CD4-positive, alpha-beta T cell (primary cell): Measurements from ENCODE around the gene RBM18. TPM values are rescaled to one million over a fixed set of nuclear protein-coding genes. Genes with fewer than 3 reads are reported as not detected.

Experiments
- ATAC-seq: fragments of 200-7000 bp; cut with Tn5 transposase; one replicate; pipeline ENCODE4 v1.10.0; 2022; ENCODE audit warnings: mild to moderate bottlenecking; ENCODE audit not compliant: poor library complexity
- CTCF ChIA-PET: fragments of 350-600 bp; sonication (Branson Sonifier 250); formaldehyde crosslinking; loops from one replicate; lab custom pipeline; 2021; ENCODE audit warnings: antibody characterized with exemption, inconsistent platforms; lab: Charles Lee
- POLR2A ChIA-PET: fragments of 350-600 bp; sonication (Branson Sonifier 250); formaldehyde crosslinking; loops from one replicate; lab custom pipeline; 2021; ENCODE audit warnings: antibody characterized with exemption, inconsistent platforms; lab: Charles Lee
- DNase-seq, 14 experiments: peaks; one replicate each; pipeline ENCODE4 v3.0.0-alpha.2; 2013 to 2020; ENCODE audit warnings: mixed read lengths in 2 of 14
- H3K27ac ChIP-seq, 2 donors: one replicate each; pipeline versions ENCODE4 v1.5.1 to v1.7.0; 2013; ENCODE audit warnings: low read length in 2 of 2, low read depth in 1 of 2, mild to moderate bottlenecking in 1 of 2
- H3K27me3 ChIP-seq, 2 experiments: 1 replicate in 1 of 2; 2 replicates in 1 of 2; pipeline versions ENCODE4 v1.6.1 to v1.7.0; 2013; ENCODE audit warnings: low read length in 2 of 2, control low read depth in 1 of 2, mild to moderate bottlenecking in 1 of 2, moderate library complexity in 1 of 2; ENCODE audit not compliant: insufficient read depth in 2 of 2, control insufficient read depth in 1 of 2
- H3K36me3 ChIP-seq: one replicate; pipeline ENCODE4 v1.6.1; 2013; ENCODE audit warnings: low read length, control low read depth; ENCODE audit not compliant: insufficient read depth
- H3K4me1 ChIP-seq: one replicate; pipeline ENCODE4 v1.6.1; 2013; ENCODE audit warnings: low read length, control low read depth; ENCODE audit not compliant: insufficient read depth
- H3K4me3 ChIP-seq: one replicate; pipeline ENCODE4 v1.5.1; 2013; ENCODE audit warnings: mild to moderate bottlenecking, low read length, moderate library complexity
- H3K9me3 ChIP-seq, 2 experiments: 1 replicate in 1 of 2; 2 replicates in 1 of 2; pipeline versions ENCODE4 v1.6.1 to v1.7.0; 2013; ENCODE audit warnings: low read length in 2 of 2, mild to moderate bottlenecking in 2 of 2, control low read depth in 1 of 2, moderate library complexity in 1 of 2; ENCODE audit not compliant: control insufficient read depth in 1 of 2, insufficient read depth in 1 of 2
- H3K27ac Mint-ChIP-seq: one replicate; pipeline ENCODE4 v1.8.0; 2020; ENCODE audit warnings: mixed read lengths
- H3K27me3 Mint-ChIP-seq: one replicate; pipeline ENCODE4 v1.8.0; 2021; ENCODE audit warnings: mixed read lengths
- H3K36me3 Mint-ChIP-seq: one replicate; pipeline ENCODE4 v1.8.0; 2021; ENCODE audit warnings: low read depth, mixed read lengths
- H3K4me1 Mint-ChIP-seq: one replicate; pipeline ENCODE4 v1.8.0; 2021; ENCODE audit warnings: low read depth, mixed read lengths
- H3K4me3 Mint-ChIP-seq: one replicate; pipeline ENCODE4 v1.8.0; 2020; ENCODE audit warnings: mild to moderate bottlenecking, mixed read lengths
- H3K9me3 Mint-ChIP-seq: one replicate; pipeline ENCODE4 v1.8.0; 2020; ENCODE audit warnings: mixed read lengths
- intact Hi-C, 2 experiments: fragments of 100-400 bp; cut with DNase I in 1 of 2; cut with micrococcal nuclease in 1 of 2; formaldehyde crosslinking; loops; one replicate each; pipeline versions ENCODE4 v1.15.1 to v1.9.0; 2023 to 2025; cut with DNase I, micrococcal nuclease
- total RNA-seq, 174 experiments: library from RNA in 2 of 174; stranded (reverse) in 2 of 174; gene quantifications; one replicate each; pipeline ENCODE4 v1.2.3 and lab custom pipeline; 2021 to 2026
- TF ChIP-seq, protein P1 (sequence below): fragments of 200-600 bp; IDR thresholded peaks from one replicate; pipeline ENCODE4 v1.8.0; 2022; ENCODE audit warnings: antibody characterized with exemption, mild to moderate bottlenecking

The RBM18 gene
- total RNA-seq, 2 experiments from 2014 or later = 25.9 to 27.0 TPM

DNA sequence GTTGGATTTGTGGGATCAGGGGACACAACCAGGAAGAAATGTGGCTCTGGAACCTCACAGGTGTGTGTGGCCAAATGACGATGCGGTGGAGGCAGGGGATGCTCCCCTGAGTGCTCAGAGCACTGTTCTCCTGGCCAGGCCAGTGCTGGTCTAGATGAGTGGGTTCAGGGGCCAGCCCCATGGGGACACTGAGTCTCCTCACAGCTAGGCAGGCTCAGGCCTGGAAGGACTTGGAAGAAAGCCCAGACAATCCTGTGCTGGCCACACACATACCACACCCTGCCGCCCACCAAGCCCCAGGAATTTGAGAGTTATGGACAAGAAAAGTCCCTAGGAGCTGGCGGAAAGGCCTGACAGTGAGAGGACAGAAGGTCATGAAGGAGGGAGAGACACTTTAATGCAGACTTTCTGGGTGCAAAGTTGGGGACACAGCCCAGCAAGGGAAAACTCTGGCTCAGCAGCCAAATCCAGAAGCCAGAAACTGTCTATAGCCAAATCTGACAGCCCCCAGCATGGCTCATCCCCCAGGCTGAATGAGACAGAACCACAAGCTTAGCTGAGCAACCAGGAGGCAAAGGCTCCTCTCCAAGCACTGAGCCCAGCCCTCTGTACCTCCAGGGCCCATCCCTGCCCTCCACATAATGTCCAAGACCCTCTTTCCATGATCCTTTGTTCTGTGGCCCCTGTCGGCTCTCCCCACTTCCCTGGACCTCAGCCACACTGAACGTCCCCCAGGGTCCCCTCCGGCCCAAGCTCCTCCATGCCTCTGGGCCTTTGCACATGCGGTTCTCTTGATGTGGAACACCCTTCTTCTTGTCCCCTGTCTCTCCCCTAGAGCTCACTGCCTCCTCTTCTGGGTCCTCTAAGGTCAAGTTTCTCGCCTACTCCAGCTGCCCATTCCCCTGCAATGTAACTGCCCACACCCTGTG, 58.3 kb downstream of the RBM18 start:
- no peaks in the 10 kb centered on the region for H3K9me3 Mint-ChIP-seq
- CTCF ChIA-PET = interaction anchor here (0.6 kb wide), 1 partner anchor 34 kb away, joined by 4 read pairs; no protein-coding TSS in a partner anchor
- H3K36me3 Mint-ChIP-seq = no peaks in the 10 kb centered on the region
- no peaks in the 10 kb centered on the region for H3K4me1 Mint-ChIP-seq
- POLR2A ChIA-PET = no interaction called here
- H3K4me1 ChIP-seq = no peaks in the 10 kb centered on the region
- intact Hi-C loops = no loop called here
- H3K27ac Mint-ChIP-seq = no peak overlapping the region
- TF ChIP-seq, protein P1, sequence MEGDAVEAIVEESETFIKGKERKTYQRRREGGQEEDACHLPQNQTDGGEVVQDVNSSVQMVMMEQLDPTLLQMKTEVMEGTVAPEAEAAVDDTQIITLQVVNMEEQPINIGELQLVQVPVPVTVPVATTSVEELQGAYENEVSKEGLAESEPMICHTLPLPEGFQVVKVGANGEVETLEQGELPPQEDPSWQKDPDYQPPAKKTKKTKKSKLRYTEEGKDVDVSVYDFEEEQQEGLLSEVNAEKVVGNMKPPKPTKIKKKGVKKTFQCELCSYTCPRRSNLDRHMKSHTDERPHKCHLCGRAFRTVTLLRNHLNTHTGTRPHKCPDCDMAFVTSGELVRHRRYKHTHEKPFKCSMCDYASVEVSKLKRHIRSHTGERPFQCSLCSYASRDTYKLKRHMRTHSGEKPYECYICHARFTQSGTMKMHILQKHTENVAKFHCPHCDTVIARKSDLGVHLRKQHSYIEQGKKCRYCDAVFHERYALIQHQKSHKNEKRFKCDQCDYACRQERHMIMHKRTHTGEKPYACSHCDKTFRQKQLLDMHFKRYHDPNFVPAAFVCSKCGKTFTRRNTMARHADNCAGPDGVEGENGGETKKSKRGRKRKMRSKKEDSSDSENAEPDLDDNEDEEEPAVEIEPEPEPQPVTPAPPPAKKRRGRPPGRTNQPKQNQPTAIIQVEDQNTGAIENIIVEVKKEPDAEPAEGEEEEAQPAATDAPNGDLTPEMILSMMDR = no peak
- DNase-seq (no peak), ATAC-seq (no peak)
- H3K4me3 ChIP-seq = no peak overlapping the region
- peaks cover 12% of the 10 kb centered on the region in 2 experiments for H3K27me3 ChIP-seq
- H3K27ac ChIP-seq = no peak overlapping the region
- no peak overlapping the region for H3K4me3 Mint-ChIP-seq
- H3K9me3 ChIP-seq = no peaks in the 10 kb centered on the region
- peaks cover 46% of the 10 kb centered on the region for H3K27me3 Mint-ChIP-seq
- no peaks in the 10 kb centered on the region for H3K36me3 ChIP-seq

DNA sequence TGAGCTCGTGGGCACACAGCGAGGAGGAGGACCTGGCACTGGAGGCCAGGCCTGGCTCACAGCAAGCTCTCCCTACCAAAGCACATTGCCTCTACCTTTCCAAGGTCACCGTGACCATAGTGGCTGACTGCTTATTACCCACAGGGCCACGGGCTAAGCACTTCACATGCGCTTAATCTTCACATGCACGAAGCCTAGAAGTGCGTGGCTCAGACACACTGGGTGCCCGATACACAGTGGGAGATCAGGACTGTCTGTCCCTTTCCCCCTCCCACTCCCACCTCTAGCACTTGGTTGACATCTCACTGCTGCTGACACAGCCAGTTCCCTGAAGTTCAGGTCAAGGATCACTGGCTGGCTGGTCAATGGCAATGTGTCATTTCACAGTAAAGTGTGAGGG, 59.5 kb downstream of the RBM18 start:
- ChIA-PET POLR2A (no interaction called here), CTCF (no interaction called here)
- Mint-ChIP-seq H3K27me3 (peaks cover 34% of the 10 kb centered on the region), H3K4me3 (no peak overlapping the region), H3K27ac (no peak overlapping the region), H3K9me3 (no peaks in the 10 kb centered on the region), H3K36me3 (no peaks in the 10 kb centered on the region), H3K4me1 (no peaks in the 10 kb centered on the region)
- ATAC-seq (no peak), DNase-seq (no peak)
- Histone ChIP-seq H3K27ac (no peak overlapping the region), H3K9me3 (no peaks in the 10 kb centered on the region), H3K4me1 (no peaks in the 10 kb centered on the region), H3K27me3 (peaks cover 4 to 9% of the 10 kb centered on the region in 2 experiments), H3K4me3 (no peak overlapping the region), H3K36me3 (no peaks in the 10 kb centered on the region)
- TF ChIP-seq, protein P1 = no peak
- intact Hi-C loops = no loop called here

DNA sequence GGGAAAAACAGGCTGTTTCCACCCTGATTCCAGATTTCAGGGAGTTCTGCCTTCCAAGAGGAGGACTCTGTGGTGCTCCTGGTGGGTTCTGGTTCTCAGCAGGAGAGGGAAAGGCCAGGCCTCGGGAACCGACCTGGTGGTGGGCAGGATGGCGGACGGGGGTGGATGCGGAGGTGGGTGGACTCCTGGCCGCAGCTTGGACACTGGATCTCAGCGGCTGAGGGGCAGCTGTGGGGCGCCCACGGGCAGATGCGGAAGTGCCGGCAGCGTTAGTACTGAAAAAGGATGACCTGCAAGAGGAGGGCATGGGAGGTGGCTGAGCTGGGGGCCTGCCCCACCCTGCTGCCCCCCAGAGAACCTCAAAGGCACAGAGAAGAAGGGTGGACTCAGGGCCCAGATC, 60.1 kb downstream of the RBM18 start:
- TF ChIP-seq, protein P1 = no peak
- Histone ChIP-seq H3K27me3 (peaks cover 3 to 7% of the 10 kb centered on the region in 2 experiments), H3K36me3 (no peaks in the 10 kb centered on the region), H3K4me1 (no peaks in the 10 kb centered on the region), H3K27ac (no peak overlapping the region), H3K4me3 (no peak overlapping the region), H3K9me3 (no peaks in the 10 kb centered on the region)
- ChIA-PET CTCF (no interaction called here), POLR2A (no interaction called here)
- intact Hi-C loops = no loop called here
- Mint-ChIP-seq H3K27ac (no peak overlapping the region), H3K4me1 (no peaks in the 10 kb centered on the region), H3K36me3 (no peaks in the 10 kb centered on the region), H3K4me3 (no peak overlapping the region), H3K27me3 (peaks cover 32% of the 10 kb centered on the region), H3K9me3 (no peaks in the 10 kb centered on the region)
- DNase-seq (no peak), ATAC-seq (no peak)
